PC-9 (cell line): Measurements from ENCODE around the gene SRL.

Source experiments
- CTCF ChIP-seq: fragments of 200-600 bp; sonication (generic); conservative IDR thresholded peaks from 2 replicates; pipeline ENCODE4 v1.6.1; 2017; ENCODE audit warnings: mixed run types, antibody characterized with exemption, mild to moderate bottlenecking, moderate library complexity
- EZH2 ChIP-seq: fragments of 200-600 bp; sonication (generic); IDR thresholded peaks from 2 replicates; pipeline ENCODE4 v1.8.0; 2017; ENCODE audit warnings: antibody characterized with exemption, low read depth

- TF ChIP-seq CTCF (no peak), EZH2 (no peak)
These were observed 20.5 kb upstream of the SRL start for GRCh38 chr16:4262303-4262835.
